Activated B cell treated with CpG ODN at 0.5 μM for 24 hours (primary cell): ENCODE data around the gene RAD9B. TPM values are rescaled to one million over a fixed set of nuclear protein-coding genes. Genes with fewer than 3 reads are reported as not detected.
A peak's percentile ranks its signal among the peaks of the same experiment; 100 is the strongest.

Source experiments
- ATAC-seq: fragments of 200-7000 bp; cut with Tn5 transposase; one replicate; pipeline ENCODE4 v1.10.0; 2021; ENCODE audit warnings: low read depth, mild to moderate bottlenecking, moderate library complexity
- CTCF ChIA-PET: fragments of 350-600 bp; sonication (Branson Sonifier 250); formaldehyde crosslinking; loops from one replicate; lab custom pipeline; 2021; ENCODE audit warnings: antibody characterized with exemption; lab: Charles Lee
- POLR2A ChIA-PET: fragments of 350-600 bp; sonication (Branson Sonifier 250); formaldehyde crosslinking; loops from one replicate; lab custom pipeline; 2021; ENCODE audit warnings: antibody characterized with exemption; lab: Charles Lee
- DNase-seq: peaks from one replicate; pipeline ENCODE4 v3.0.0; 2022
- H3K27ac Mint-ChIP-seq: one replicate; pipeline ENCODE4 v1.8.0; 2020; ENCODE audit warnings: mixed read lengths
- H3K27me3 Mint-ChIP-seq: one replicate; pipeline ENCODE4 v1.8.0; 2021; ENCODE audit warnings: mixed read lengths
- H3K36me3 Mint-ChIP-seq: one replicate; pipeline ENCODE4 v1.8.0; 2021; ENCODE audit warnings: low read depth, mixed read lengths
- H3K4me1 Mint-ChIP-seq: one replicate; pipeline ENCODE4 v1.8.0; 2021; ENCODE audit warnings: mixed read lengths
- H3K4me3 Mint-ChIP-seq: one replicate; pipeline ENCODE4 v1.8.0; 2020; ENCODE audit warnings: mild to moderate bottlenecking, mixed read lengths
- H3K9me3 Mint-ChIP-seq: one replicate; pipeline ENCODE4 v1.8.0; 2020; ENCODE audit warnings: mixed read lengths
- CTCF ChIP-seq: fragments of 200-600 bp; IDR thresholded peaks from one replicate; pipeline ENCODE4 v1.8.0; 2022; ENCODE audit warnings: antibody characterized with exemption, mild to moderate bottlenecking
- intact Hi-C: fragments of 100-400 bp; cut with micrococcal nuclease; formaldehyde crosslinking; loops from one replicate; pipeline ENCODE4 v1.15.1; 2024
- total RNA-seq: library from RNA; stranded (reverse); gene quantifications from 2 replicates; pipeline ENCODE4 v1.2.3, GENCODE V29; 2022

The RAD9B gene
- total RNA-seq, 1 donor from 2014 or later: 1.2 TPM

GRCh38 chr12:110466791-110467190 lies 35.3 kb upstream of the RAD9B start:
- ChIA-PET POLR2A (interaction anchor here (0.6 to 2.1 kb wide), 3 partner anchors 10 to 147 kb away, joined by 4 to 15 read pairs (median 4); partner anchors contain the start of genes ARPC3 and TCTN1), CTCF (interaction anchor here (4.1 to 5.7 kb wide), 2 partner anchors 16 to 134 kb away, joined by 52 to 55 read pairs; partner anchors contain the start of gene ARPC3)
- peaks cover 41% of the 10 kb centered on the region for H3K4me1 Mint-ChIP-seq
- DNase-seq (no peak), ATAC-seq (no peak)
- peak overlapping the region; percentile 35 for H3K4me3 Mint-ChIP-seq
- peaks cover 29% of the 10 kb centered on the region for H3K36me3 Mint-ChIP-seq
- TF ChIP-seq CTCF: no peak
- no peaks in the 10 kb centered on the region for H3K9me3 Mint-ChIP-seq
- no peak overlapping the region for H3K27ac Mint-ChIP-seq
- H3K27me3 Mint-ChIP-seq: no peaks in the 10 kb centered on the region
- intact Hi-C loops: loop anchor here (5.0 kb wide), 2 partner anchors 221 to 276 kb away; partner anchors contain the start of genes HVCN1 and PPP1CC

- no peaks in the 10 kb centered on the region for H3K9me3 Mint-ChIP-seq
- peak overlapping the region; percentile 96 for H3K27ac Mint-ChIP-seq
- DNase-seq (no peak), ATAC-seq (no peak)
- intact Hi-C loops: loop anchor here (1.0 to 5.0 kb wide), 9 partner anchors 12 to 445 kb away; partner anchors contain the start of genes ARPC3, HVCN1, PPP1CC and PPTC7
- H3K4me3 Mint-ChIP-seq: peak overlapping the region; percentile 100
- ChIA-PET POLR2A (interaction anchor here (0.6 to 3.5 kb wide), 21 partner anchors 11 to 1218 kb away, joined by 3 to 106 read pairs (median 6); partner anchors contain the start of genes ACAD10, ARPC3, ATP2A2 and BRAP), CTCF (interaction anchor here (1.0 to 5.7 kb wide), 12 partner anchors 9 to 420 kb away, joined by 3 to 55 read pairs (median 8); partner anchors contain the start of genes ARPC3, RAD9B and VPS29)
- no peak for TF ChIP-seq CTCF
- H3K27me3 Mint-ChIP-seq: no peaks in the 10 kb centered on the region
- H3K36me3 Mint-ChIP-seq: peaks cover 25% of the 10 kb centered on the region
- H3K4me1 Mint-ChIP-seq: peaks cover 41% of the 10 kb centered on the region
These were observed 34.3 kb upstream of the RAD9B start for GRCh38 chr12:110467847-110468213.

- H3K27me3 Mint-ChIP-seq: no peaks in the 10 kb centered on the region
- POLR2A ChIA-PET: interaction anchor here (0.6 to 3.5 kb wide), 29 partner anchors 11 to 1217 kb away, joined by 3 to 106 read pairs (median 4); partner anchors contain the start of genes ACAD10, ARPC3, ATP2A2 and BRAP
- H3K4me3 Mint-ChIP-seq: peak within 1 kb of the TSS; percentile 100
- TF ChIP-seq CTCF: no peak
- DNase-seq (peak; percentile 86), ATAC-seq (peak; percentile 91)
- H3K4me1 Mint-ChIP-seq: peaks cover 41% of the 10 kb centered on the region
- intact Hi-C loops: loop anchor here (1.0 to 5.0 kb wide), 12 partner anchors 12 to 445 kb away; partner anchors contain the start of genes ARPC3, HVCN1, PPP1CC and PPTC7
- H3K27ac Mint-ChIP-seq: peak within 1 kb of the TSS; percentile 96
- peaks cover 22% of the 10 kb centered on the region for H3K36me3 Mint-ChIP-seq
- CTCF ChIA-PET: interaction anchor here (0.7 to 5.7 kb wide), 19 partner anchors 10 to 420 kb away, joined by 3 to 55 read pairs (median 5); partner anchors contain the start of genes ARPC3, RAD9B and VPS29
- H3K9me3 Mint-ChIP-seq: no peaks in the 10 kb centered on the region
These were observed 33.7 kb upstream of the RAD9B start, which contains the start of the genes FAM216A and GPN3 for GRCh38 chr12:110468214-110469048. FAM216A (plus strand) TSS chr12:110468845; CDS start chr12:110468876, 31 bp downstream. GPN3 (minus strand) TSS chr12:110468257; CDS start chr12:110468203, 54 bp downstream.

- Mint-ChIP-seq H3K27ac (no peak overlapping the region), H3K36me3 (peaks cover 11% of the 10 kb centered on the region), H3K27me3 (no peaks in the 10 kb centered on the region), H3K4me1 (peaks cover 4% of the 10 kb centered on the region), H3K4me3 (no peak overlapping the region), H3K9me3 (no peaks in the 10 kb centered on the region)
- DNase-seq (no peak), ATAC-seq (no peak)
- TF ChIP-seq CTCF: no peak
- intact Hi-C loops: no loop called here
- POLR2A ChIA-PET: interaction anchor here (0.6 to 1.0 kb wide), 3 partner anchors 26 to 998 kb away, joined by 3 to 8 read pairs (median 5); partner anchors contain the start of genes ARPC3 and KCTD10
- CTCF ChIA-PET: no interaction called here
These were observed 26.7 kb upstream of the RAD9B start for GRCh38 chr12:110475426-110475825.
